HG03442 (cell line): Measurements from ENCODE around the gene ZFP3.
"Not testable (repeated sequence)": the region's sequence is repeated elsewhere in the genome, so short reads cannot be mapped to it uniquely, and the experiment has no call there.

Experiments
- ATAC-seq: cut with Tn5 transposase; IDR thresholded peaks from one replicate; pipeline ENCODE4 v1.9.1; 2021; ENCODE audit warnings: mild to moderate bottlenecking, moderate library complexity; ENCODE audit not compliant: unreplicated experiment

Gene ZFP3

DNA sequence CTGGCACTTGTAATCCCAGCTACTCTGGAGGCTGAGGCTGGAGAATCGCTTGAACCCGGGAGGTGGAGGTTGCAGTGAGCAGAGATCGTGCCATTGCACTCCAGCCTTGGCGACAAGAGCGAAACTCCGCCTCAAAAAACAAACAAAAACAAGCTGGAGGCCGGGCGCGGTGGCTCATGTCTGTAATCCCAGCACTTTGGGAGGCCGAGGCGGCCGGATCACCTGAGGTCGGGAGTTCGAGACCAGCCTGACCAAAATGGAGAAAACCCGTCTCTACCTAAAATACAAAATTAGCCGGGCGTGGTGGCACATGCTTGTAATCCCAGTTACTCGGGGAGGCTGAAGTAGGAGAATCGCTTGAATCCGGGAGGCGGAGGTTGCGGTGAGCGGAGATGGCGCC, 992 bp upstream of the ZFP3 start:
- ATAC-seq = not testable (repeated sequence)

DNA sequence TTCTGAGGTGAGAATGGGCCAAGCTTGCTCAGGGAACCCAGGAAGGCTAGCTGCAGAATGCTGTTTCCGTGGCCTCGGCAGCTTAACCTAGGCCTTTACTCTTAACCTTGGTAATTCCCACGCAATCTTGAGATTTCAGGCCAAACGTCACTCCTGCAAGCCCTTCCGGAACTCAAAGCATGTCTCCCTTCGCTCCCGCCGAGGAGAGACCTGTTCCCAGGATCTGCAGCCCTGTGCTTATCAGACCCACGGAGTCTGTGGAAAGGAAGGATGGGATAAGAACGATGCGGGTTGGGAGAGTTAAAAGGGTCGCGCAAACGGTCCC, 524 bp upstream of the ZFP3 start:
- no peak for ATAC-seq

GRCh38 chr17:5080591-5080990, 2.3 kb downstream of the ZFP3 start:
- ATAC-seq = no peak

- no peak for ATAC-seq
These were observed 14.1 kb downstream of the ZFP3 start for GRCh38 chr17:5092218-5093010.

GRCh38 chr17:5096731-5097100, 18.4 kb downstream of the ZFP3 start:
- no peak for ATAC-seq

GRCh38 chr17:5097101-5097834, 19.0 kb downstream of the ZFP3 start:
- no peak for ATAC-seq

- ATAC-seq = no peak
These were observed 21.0 kb downstream of the ZFP3 start for GRCh38 chr17:5099271-5099670.

- ATAC-seq = no peak
These were observed 22.6 kb downstream of the ZFP3 start for GRCh38 chr17:5100832-5101231.

DNA sequence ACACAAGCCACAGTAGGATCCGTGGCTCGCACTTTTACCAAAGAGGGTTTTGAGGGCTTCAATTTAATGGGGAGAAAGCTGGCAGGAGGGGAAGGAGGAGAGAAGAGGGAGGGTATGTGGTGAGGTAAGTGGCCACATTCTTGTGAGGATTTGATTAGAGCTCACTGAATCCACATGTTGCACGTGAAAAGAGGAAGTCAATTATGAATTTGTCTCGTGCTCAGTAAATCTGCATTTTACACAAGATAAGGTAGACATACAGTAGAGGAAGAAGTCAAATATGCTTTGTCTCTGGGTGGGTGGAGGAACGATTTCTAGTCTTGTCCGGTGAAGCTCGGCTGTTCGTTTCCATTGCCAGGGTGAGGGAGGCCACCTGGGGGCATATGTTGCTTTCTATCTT, 32.5 kb downstream of the ZFP3 start:
- no peak for ATAC-seq

DNA sequence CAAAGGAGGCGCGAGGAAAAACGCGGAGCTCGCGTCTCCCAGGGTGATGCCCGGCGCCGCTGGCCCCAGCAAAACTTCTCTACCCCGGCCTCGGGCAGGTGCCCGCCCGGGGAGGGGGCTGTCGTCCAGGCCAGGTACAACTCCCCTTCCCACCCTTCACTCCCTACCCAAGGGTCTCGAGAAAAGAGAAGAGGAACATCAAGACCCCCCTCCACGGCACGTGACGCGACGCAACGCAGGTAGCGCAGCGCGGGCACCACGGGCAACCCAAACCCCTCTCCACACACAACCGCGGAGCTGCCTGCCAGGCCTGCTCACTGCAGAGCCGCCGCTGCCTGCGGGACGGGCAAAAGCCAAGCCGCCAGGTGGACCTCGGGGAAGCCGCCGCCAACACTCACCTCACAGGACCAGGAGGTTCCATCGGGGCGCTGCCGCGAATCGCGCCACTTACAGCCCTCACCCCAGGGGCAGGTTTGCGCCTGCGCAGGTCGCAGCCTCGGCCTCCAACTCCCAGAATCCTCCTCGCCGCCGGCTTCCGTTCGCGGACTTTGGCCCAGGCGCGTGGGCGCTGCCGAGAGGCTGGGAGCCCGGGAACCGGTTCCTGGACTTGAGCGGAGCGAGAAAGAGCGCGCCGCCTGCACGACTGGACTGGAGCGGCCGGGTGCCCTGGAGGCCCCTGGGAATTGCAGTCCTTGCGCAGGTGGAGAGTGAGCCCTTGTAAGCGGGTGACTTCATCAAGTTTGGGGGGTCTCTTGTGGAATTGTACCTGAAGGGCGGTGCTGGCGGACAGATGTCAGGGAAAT, 33.3 kb downstream of the ZFP3 start, which contains the start of gene ZNF232:
Gene ZNF232, minus strand, starts transcription at position 477 of the 803 bp plus-strand sequence. Its CDS starts 56 bp downstream, at position 421.
- peak; percentile 91 for ATAC-seq

- no peak for ATAC-seq
These were observed 37.7 kb downstream of the ZFP3 start, which contains the start of gene USP6 for GRCh38 chr17:5115673-5116651. Gene USP6 (plus strand): TSS chr17:5116032. CDS start chr17:5130368, 14,336 bp downstream.

- no peak for ATAC-seq
These were observed 40.0 kb downstream of the ZFP3 start for GRCh38 chr17:5118219-5118618.

DNA sequence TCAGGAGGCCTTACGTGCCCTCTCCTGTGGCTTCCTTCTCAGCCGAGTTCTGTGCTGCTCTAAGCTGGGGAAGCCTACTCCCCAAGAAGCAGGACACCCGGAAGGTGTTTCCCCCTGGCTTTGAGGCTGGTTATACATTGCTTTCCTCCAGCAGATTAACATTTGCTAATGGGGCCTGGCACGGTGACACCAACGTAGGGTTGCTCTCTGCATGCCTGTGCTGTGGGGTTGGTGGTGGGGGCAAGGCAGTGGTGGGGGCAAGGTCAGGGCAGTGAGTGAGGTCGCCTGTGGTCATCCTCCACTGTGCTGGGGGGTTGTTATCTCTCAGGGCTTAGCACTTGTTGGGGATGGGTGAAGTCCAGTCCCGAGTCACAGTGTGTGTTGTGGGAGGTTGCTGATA, 41.8 kb downstream of the ZFP3 start:
- ATAC-seq = no peak

DNA sequence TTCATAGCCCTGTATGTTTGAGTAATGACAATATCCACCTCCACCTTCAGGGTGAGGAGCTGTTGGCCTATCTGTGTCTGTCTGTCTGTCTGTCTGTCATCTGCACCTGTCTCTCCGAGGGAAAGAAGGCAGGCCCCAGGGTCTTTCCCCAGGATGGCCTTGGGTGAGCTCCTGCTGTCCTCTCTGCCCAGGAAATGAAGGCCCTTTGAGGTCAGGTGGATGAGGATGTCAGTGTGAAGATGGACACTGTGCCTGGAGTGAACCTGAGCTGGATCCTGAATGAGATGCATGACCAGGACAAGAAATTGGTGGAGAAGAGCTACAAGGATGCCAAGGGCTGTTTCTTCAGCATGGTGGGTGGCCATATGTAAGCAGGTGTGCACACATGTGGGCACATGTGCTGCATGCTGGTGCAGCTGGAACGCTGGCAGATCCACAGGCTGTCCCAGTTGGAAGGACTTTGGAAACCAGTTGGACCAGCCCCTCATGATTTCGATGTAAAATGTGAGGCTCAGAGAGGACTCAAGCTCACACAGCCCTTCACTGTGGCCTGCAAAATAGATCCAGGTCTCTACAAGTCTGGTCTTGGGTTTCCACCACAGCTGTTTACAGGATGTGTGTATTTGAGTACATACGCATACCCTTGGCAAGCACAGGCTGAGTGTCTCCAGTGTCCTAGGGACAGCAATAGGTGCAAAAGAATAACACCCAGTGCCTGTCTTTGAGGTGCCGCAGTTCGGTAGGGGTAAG, 42.3 kb downstream of the ZFP3 start:
- not testable (repeated sequence) for ATAC-seq

DNA sequence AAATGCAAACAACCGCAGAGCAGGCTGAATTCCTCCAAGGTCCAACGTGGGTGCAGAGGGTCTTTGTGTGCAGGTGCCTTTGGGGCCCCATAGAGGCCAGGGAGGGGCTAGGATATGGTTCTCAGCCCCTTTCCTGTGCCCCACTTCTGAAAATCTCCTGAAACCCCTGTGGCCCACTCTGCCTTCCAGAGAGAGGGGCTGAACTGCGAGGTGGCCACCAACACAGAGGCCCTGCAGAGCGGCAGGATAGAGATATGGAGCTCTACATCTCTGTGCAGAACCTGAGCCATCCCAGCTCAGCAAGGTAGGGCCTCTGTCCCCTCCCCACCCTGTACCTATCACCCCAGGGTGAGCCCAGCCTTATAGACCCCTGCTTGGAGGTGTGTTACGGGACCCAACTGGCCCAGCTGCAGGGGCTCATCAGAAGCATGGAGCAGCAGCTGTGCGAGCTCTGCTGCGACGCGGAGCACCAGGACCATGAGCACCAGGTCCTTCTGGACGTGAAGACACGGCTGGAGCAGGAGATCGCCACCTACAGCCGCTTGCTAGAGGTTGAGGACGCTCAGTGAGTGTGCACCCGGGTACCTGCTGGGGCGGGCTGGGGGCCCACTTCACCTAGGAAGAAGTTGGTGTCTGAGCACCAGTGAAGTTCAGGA, 43.0 kb downstream of the ZFP3 start:
- no peak for ATAC-seq

- ATAC-seq = not testable (repeated sequence)
These were observed 43.8 kb downstream of the ZFP3 start for GRCh38 chr17:5122056-5122455.

GRCh38 chr17:5122586-5123342, 44.5 kb downstream of the ZFP3 start:
- no peak for ATAC-seq
